GM19324 (cell line): ENCODE measurements around the gene CTR9.
"Not testable (repeated sequence)": the region's sequence is repeated elsewhere in the genome, so short reads cannot be mapped to it uniquely, and the experiment has no call there.

Experiments used
- ATAC-seq: cut with Tn5 transposase; IDR thresholded peaks from one replicate; pipeline ENCODE4 v1.9.1; 2021; ENCODE audit warnings: mild to moderate bottlenecking, moderate library complexity; ENCODE audit not compliant: unreplicated experiment, low FRiP score

Gene CTR9

DNA sequence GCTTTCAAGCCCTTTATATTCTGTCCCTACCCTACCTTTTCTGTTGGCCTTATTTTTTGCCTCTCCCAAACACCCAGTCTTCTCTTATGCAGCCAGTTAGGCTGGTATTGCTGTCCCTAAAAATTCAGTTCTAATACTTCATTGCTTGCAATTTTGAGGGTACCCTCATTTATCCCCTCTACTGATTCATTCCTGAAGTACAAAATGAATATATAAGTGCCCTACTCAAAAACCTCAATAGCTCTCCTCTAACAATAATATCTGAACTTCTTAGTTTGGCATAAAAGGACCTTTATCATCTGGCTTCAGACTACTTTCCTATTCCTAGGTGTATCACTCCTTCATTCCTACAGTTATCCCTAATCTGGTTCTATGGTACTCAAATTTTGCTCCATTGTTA, 62.9 kb downstream of the CTR9 start:
- ATAC-seq = no peak

GRCh38 chr11:10818594-10818993, 67.5 kb downstream of the CTR9 start:
- ATAC-seq = no peak

GRCh38 chr11:10822491-10822890, 71.4 kb downstream of the CTR9 start:
- ATAC-seq = not testable (repeated sequence)

DNA sequence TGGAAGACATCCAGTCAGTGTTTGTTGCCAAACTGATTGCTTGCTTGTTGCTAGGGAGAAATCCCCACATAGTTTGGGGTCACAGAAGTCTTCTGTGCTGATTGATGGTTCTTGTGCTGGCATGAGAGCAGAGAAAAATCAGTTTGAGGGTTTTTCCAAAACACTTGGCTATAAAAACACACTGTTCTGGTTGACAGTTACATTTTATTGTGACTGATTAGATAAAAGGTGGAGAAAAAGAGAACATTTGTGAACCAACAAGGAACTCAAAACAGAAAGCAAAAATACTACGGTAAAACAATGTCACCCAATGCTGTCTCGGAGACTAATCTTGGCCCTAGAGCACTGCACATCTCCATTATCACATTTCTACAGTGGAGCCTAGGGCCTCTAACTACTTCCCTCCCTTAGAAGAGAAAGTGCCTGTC, 72.1 kb downstream of the CTR9 start:
- ATAC-seq = no peak

DNA sequence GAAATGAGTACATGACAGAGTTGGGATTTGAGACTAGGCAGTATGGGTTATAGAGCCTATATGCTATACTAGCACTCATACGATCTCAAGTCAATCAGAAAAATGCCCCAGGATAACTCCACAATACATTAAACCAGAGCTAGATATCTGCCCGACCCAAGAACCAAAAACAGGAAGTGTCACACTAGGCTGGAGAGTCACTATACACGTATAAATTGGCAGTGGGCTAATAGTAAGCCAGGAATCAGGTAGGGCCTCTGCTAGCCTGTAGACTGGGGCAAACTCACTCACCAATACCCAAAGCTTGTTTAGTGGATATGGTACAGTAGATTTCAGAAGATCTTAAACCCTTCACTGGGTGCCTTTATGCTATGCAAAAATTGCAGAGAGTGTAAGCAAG, 73.8 kb downstream of the CTR9 start:
- ATAC-seq = peak; percentile 53

- no peak for ATAC-seq
Measured at GRCh38 chr11:10828402-10828801, 77.4 kb downstream of the CTR9 start.

- no peak for ATAC-seq
Measured at GRCh38 chr11:10829139-10829538, 78.1 kb downstream of the CTR9 start.
